GM18909 (cell line): ENCODE data around the gene RBBP8.

Source experiments
- ATAC-seq: cut with Tn5 transposase; IDR thresholded peaks from one replicate; pipeline ENCODE4 v1.9.1; 2021; ENCODE audit warnings: mild to moderate bottlenecking; ENCODE audit not compliant: unreplicated experiment, poor library complexity

RBBP8 gene

DNA sequence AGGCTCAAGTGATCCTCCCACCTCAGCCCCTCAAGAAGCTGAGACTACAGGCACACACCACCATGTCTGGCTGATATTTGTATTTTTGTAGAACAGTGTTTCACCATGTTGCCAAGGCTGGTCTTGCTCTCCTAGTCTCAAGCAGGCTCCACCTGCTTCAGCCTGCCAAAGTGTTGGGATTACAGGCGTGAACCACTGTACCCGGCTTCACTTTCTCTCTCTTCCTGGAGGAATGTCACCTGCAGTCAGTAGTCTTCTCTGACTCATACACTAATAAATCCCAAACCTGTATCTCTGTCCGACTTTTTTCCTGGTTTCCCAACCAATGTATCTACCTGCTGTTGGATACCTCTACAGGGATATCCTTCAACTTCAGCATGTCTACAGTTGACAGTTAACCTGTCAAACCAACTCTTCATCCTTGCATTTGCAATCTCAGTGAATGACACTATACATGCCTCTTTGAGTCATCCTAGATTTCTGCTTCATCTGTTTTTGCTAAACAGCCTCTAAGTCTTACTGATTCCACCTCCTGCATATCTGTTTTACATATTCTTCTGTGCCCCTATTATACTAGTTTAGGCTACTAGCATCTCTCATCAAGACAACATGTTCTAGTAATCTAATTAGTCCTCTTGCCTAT is 54.5 kb downstream of the RBBP8 start:
- ATAC-seq = no peak

DNA sequence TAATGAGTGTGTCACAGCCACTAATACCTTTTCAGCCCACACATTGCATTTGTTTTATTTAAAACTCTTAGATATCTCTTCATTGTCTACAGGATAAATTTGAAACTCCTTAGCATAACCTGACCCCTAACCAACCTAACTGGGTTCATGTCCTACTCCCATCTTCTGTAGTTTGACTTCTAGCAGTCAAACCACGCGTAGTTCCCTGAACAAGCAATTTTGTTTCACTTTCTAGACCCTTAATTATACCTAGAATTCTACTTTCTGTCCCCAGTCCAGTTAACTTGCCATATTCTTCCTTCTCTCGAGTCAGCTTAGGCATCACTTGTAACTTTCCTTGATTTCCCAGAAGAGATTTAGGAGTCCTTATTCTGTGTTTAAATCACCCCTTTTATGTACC is 55.1 kb downstream of the RBBP8 start:
- no peak for ATAC-seq

DNA sequence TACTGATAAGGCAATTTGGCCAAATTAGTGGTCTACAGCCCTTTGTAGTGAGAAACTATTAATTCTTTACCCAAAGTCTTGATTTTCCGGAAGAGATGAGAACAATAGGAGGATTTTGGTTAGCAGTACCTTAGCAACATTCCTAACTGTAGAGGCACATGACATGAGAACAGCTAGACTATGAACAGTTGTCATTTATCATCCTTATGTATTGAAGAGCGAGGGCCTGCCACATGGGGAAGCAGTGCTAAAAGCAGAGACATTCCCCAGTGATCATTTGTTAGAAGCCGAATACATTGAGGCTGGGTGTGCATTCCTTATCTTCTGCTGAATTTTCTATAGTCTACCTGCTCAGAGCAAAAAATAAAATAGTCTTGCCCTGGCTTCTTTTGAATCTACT is 65.2 kb downstream of the RBBP8 start:
- no peak for ATAC-seq

DNA sequence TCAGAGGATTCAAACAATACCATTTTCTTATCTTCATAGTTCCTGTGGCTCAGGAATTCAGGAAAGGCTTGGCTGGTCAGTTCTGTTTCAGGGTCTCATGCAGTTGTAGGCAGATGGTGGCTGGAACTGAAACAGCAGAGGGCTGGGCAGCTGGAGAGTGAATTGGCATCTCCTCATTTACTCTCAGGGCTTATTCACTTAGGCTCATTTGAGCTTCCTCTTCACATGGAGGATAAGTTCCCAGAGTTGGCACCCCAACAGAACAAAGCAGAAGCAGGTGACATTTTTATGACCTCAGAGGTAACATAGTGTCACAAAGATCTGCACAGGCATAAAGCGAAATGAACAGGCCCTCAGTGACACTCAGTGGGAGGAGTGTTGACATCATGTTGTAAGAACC is 66.1 kb downstream of the RBBP8 start:
- ATAC-seq = no peak

DNA sequence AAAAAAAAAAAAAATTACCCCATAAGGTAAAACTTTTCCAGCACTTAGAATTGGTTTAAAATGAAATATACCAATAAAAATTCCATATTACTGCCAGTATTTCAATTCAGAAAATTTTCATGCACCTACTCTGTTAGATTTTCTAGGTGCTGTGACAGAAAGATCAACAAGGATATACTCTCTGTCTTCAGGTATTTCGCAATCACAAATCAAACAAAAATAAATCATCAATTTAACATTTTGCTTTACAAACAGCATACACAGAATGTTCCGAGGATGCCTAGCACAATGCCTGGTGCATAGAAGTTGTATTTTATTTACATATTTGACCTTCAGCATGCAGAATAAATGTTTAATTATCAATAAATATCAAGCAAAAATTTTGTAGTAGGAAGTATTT is 66.5 kb downstream of the RBBP8 start:
- no peak for ATAC-seq

DNA sequence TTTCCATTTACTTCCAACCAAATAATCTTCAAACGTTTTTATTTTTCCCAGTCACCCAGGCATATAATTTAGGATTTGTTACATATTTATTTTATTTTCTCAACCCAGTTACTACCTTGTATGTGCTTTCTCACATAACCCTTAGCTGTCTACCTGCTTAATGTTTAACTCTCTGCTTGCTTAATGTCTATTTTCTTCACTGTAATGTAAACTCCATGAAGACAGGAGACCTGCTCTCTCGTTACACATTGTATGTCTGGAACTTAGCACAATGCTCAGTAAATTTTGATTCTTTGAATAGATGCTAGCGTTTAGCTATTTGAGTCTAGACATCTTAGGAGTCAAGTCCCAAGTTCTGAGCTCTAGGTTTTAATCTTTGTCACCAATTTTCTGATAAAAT is 70.2 kb downstream of the RBBP8 start:
- no peak for ATAC-seq

DNA sequence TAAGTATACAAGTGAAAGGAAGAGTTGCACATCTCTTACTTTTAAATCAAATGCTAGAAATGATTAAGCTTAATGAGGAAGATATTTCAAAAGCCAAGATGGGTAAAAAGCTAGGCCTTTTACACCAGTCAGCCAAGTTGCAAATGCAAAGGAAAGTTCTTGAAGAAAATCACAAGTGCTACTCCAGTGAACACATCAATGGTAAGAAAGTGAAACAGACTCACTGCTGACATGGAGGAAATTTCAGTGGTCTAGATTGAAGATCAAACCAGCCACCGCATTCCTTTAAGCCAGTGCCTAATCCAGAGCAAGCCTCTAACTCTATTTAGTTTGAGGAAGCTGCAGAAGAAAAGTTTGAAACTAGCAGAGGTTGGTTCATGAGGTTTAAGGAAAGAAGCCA is 79.1 kb downstream of the RBBP8 start:
- ATAC-seq = no peak

DNA sequence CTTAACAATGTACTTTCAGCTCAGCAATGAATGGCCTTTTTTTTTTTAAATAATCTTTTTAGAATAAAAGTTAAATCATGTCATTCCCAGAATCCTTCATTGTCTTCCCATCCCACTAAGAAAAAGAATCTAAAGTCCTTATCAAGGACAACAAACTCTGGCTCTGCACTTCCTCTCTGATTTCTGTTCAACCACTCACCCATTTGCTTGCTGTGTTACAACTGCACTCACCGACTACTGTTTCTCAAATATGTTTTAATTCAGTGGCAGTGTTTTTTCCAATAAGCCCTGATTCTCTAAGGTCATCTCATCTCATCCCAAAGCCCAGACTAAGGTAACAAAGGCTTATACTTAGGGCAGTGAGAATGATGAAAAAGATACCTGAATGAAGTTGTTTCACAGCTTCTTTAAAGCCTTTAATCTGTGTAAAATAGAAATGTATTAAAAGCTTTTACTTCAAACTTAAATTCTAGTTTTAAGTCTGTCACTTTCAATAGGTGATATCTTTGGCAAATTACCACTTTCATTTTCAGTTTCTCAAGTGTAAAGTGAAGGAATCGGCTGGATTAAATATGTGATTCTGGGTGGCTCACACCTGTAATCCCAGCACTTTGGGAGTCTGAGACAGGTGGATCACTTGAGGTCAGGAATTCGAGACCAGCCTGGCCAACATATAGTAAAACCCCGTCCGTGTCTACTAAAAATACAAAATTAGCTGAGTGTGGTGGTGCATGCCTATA is 87.6 kb downstream of the RBBP8 start:
- no peak for ATAC-seq

DNA sequence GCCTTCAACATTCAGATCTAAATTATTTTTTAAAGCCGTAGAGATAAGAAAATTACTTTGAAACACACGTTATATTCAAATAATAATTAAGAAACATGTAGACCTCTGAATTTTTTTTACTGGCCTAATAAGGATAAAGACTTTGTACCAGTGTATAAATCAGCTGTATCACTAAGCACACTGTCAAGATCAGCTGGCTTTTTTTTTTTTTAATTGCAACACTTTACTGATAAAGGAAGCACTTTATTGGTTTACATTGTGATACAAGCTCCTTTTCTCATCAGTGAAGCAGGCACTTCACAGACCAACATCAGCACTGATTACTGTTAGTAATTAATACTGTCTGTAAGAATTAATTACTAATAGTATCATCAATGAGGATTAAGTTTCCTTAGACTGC is 88.5 kb downstream of the RBBP8 start:
- no peak for ATAC-seq

DNA sequence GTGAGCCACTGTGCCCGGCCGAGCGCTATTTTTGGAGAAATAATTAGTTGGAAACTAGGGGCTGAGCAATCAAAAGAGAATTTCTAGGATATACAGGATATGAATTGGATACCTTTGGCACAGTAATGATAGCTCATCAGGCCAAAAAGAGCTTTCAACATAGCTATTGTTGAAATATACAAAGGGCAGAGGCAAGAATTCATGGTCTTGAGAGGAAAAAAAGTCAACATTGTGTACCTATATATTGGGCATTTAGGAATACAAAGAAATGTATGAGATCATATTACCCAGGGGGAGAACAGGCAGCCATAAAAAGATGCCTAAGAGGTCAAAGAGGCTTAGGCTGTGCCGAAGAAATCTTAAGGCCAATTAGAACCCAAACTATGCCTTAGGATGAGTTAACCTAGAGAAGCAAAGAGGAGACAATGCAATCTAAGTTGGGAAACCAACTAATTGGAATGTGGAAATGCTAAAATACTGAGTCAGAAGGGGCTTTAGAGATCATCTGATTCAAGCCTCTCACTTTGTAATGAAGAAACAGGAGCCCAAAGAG is 99.0 kb downstream of the RBBP8 start:
- no peak for ATAC-seq

DNA sequence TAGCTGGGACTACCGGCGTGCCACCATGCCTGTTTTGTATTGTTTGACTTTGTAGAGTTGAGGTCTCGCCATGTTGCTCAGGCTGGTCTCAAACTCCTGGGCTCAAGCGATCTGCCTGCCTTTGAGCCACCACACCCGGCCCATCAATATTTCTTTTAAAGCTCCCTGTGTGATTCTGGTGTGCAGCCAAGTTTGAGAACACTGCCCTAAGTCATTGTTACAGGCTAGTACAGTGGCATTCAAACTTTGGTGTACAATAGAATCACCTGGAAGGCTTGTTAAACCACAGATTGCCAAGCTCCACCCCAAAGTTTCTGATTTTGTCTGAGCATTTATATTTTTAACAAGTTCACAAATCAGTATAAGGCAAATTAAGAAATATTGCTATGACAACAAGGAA is 99.9 kb downstream of the RBBP8 start:
- ATAC-seq = no peak

DNA sequence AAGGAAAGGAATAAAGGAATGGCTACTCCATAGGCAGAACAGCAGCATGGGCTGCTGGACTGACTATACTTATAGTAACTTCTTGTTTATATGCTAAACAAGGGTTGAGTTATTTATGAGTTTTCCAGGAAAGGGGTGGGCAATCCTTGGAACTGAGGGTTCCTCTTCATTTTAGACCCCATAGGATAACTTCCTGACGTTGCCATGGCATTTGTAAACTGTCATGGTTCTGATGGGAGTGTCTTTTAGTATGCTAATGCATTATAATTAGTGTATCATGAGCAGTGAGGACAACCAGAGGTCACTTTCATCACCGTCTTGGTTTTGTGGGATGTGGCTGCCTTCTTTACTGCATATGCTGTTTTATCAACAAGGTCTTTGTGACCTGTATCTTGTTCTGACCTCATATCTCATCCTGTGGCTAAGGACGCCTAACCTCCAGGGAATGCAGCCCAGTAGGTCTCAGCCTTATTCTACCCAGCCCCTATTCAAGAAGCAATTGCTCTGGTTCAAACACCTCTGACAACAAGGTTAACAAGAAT is 103.6 kb downstream of the RBBP8 start:
- ATAC-seq = no peak

DNA sequence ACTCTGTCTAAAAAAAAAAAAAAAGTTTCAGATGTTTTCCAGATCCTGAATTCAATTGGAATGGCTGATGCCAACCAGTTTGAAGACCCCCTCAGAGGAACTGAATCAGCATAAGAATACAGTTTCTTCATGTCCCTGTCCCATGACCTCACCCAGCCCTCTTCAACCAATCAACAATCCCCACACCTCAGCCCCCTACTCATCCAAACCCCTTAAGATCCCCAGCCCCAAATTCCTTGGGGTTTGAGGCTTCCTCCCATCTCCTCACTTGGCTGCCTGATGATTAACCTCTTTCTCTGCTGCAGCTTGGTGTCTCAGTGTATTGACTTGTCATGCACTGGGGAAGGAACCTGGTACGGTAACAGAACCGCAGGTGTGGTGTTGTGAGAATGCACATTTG is 104.5 kb downstream of the RBBP8 start:
- ATAC-seq = no peak

DNA sequence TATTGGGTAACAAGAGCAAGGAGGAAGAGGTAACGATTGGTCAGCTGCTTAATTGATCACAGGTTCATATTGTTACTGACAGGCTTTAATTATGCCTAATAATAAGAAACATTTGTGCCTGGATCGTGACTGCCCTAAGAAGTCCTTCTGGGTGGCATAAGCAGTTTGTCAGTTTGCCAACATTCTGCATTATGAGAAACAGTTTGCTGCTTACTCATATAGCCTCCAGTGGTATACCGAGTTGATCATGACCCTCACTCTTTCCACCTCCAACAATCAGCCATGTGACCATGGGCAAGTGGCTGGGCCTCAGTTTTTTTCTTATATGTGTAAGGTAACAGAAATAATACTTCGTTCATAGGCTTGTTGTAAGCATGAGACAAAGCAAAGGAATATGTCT is 105.6 kb downstream of the RBBP8 start:
- ATAC-seq = no peak

DNA sequence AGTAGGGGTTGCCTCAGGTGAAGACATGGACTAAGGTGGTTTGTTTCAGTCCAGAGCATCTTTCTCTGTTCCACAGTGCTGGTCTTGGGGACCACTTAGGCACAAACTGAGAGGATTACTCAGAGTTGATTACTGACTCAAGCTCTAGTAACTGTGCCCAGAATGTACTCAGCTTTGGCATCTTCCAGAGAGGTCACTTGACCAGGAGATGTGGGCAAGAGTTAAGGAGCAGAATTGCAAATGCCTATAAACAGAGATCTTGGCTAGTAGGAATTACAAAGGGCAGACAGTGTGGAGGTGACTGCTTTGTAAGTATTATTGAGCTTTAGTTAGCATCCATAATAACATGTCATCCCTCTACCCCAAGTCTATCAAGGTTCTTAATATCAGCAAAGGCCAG is 109.0 kb downstream of the RBBP8 start:
- ATAC-seq = no peak

DNA sequence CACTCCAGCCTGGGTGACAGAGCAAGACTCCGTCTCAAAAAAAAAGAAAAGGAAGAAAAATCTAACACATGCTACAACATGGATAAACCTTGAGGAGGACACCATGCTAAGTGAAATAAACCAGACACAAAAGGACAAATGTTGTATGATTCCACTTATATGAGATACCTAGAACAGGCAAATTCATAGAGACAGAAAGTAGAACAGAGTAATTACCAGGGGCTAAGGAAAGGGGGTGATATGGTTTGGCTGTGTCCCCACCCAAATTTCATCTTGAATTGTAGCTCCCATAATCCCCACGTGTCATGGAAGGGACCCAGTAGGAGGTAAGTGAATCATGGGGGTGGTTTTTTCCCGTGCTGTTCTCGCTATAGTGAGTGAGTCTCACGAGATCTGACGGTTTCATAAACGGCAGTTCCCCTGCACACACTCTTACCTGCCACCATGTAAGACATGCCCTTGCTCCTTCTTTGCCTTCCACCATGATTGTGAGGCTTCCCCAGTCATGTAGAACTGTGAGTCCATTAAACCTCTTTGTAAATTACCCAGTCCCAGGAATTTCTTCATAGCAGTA is 110.8 kb downstream of the RBBP8 start:
- ATAC-seq = no peak

DNA sequence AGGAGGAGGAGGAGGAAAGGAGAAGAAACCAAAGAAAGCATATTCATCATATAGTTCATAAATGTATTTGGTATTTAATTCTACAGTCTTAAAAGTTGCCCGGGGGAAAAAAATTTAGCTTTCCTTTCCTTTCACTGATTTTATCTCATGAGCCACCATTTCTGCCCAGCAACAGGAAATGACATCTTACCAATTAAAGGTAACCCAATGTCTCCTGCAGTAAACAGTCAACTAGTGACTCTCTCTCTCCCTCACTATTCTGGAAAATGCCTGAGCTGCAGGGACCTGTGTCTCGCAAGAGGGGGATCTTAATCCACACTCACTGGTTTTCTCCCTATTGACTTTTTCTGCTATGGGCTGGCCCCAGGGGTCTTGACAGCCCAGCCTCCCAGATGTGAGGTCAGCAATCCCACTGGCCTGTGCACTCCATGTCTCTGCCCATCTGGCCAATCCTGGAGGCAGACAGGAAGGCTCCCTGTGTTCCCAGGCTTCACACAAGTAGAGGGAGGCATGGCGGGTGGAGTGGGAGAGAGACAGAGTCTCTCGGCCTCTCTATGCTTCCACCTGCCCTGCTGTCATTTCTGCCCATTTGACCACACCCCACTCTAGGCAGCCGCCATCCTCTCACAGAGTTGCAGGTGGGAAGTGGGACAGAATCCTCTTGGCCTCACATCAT is 116.7 kb downstream of the RBBP8 start:
- ATAC-seq = no peak

DNA sequence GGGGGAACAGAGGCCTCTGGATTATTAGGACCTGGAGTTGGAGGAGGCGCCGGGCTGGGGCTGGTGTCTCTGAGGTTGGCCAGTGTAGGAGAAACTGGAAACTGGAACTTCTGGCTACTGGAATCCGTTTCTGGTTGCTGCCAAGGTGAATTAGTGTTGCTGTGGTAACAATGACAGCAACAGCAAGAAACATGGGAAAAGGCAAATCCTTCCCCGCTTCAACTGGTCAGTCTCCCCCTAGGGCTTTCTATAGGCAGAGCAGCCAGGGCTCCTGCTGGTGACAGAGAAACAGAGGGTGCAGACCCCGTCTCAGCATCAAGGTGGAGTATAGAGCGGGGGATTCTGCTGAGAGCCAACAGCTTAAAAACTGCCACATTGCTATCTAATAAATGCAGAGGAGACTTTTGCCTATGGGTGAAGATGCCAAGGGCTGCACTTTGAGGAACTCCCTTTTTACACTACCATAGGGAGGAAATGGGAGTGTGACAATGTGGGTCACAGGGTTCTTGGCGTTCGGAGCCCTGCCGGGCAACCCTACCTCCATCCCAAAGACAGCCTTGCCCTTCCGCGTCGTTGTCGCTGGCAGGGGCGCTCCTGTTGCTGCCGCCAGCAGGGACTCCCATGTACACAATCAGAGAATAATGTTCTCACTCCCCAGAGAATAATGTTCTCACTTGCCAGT is 120.8 kb downstream of the RBBP8 start:
- ATAC-seq = no peak

DNA sequence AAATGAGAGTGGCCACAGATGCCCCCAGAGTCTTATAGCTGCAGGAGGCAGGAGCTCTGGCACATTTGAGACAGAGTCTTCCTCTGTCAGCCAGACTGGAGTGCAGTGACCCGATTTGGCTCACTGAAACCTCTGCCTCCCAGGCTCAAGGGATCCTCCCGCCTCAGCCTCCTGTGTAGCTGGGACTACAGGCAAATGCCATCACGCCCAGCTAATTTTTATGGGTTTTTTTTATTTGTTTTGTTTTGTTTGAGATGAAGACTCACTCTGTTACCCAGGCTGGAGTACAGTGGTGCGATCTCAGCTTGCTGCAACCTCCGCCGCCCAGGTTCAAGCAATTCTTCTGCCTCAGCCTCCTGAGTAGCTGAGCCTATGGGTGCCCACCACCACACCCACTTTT is 121.4 kb downstream of the RBBP8 start:
- ATAC-seq = no peak

DNA sequence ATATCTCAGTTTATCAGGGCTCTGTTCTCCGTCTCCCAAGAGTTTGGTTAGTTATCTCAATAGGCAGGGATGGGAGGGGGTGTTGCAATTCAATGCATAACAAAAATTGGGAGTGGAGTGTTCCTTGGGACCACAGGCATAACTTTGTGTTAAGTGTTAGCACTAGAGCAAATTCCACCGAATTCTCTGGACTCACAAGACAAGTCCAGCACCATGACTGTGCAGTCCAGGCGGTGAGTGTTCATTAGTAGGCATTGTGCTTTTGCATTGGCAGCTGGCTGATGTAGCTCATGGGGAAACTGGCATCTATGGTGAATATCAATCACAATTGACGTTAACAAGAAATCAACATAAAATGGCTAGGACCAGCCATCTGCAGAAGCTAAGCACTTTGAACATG is 123.2 kb downstream of the RBBP8 start:
- ATAC-seq = no peak
